ENCODE results near the gene BTG4.

BTG4 gene

DNA sequence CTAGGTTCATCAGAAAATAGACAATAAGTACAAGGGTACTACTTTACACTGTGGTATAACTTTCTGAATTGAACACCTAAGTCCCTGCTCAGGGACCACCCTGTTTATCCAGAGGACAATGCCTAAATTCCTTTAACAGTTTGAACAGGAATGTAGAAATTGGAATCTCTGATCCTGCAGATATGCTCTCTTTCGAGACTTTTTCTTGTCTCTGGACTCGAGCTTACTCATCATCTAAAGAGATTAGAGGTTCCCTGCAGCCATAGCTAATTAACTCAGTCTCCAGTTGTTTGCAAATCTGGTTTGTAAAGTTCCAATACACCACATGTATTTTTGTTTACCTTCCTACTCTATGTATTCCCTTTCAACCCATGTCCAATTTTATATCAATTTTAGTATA lies 3.4 kb upstream of the BTG4 start:
- H3K9me3 ChIP-seq (ENCODE audit: control insufficient read depth, low read length), result no peaks in the 10 kb centered on the region
- no peaks in the 10 kb centered on the region for H3K36me3 ChIP-seq (ENCODE audit: control insufficient read depth, insufficient read depth, low read length)
- peaks cover 27% of the 10 kb centered on the region for H3K27me3 ChIP-seq (ENCODE audit: control insufficient read depth, insufficient read depth, low read length)
- peaks cover 5% of the 10 kb centered on the region for H3K4me1 ChIP-seq (ENCODE audit: control insufficient read depth, insufficient read depth, low read length)
- H3K4me3 ChIP-seq (ENCODE audit: low read length), result no peak overlapping the region
- H3K9ac ChIP-seq (ENCODE audit: low read length), result no peak overlapping the region

DNA sequence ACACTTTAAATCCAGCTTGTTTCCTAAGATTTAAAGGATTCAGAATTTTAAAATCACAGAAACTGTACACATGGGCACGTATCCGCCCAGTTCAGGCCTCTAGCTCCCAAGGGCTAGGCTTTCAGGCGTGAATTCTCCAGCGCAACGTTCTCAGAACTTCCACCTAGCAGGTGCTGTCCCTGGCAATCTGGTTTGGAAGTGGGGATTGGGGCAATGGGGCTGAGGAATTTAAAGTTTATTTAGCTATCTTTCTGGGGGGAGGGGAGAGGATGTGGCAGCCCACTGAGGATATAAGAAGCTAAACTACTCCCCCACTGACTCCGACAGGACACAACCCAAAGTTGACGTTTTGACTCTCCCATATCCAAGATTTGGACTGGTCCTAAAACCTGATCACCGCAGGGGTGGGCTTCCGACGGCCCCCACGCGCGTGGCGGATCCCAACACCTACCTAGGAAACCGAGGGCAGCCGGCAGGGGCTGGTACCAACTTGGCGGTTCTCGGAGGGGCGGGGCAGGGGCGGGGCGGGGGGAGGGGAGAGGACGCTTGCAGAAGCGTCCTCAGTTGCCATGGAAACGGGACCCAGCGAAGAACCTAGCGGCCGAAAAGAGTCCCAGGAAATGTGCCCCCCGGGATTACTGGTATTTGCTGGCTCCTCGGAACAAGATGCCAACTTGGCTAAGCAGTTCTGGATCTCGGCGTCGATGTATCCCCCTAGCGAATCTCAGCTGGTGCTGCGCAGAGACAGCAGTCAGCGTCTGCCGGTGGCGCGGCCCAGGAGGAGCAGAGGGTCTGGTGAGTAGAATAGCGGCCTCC lies 2.2 kb upstream of the BTG4 start, which contains the start of gene HOATZ:
Gene HOATZ, plus strand, starts transcription at position 563 of the 816 bp plus-strand sequence. Its CDS starts 7 bp downstream, at position 570.
- Histone ChIP-seq H3K9me3 (ENCODE audit: control insufficient read depth, low read length) (no peaks in the 10 kb centered on the region), H3K4me1 (ENCODE audit: control insufficient read depth, insufficient read depth, low read length) (peaks cover 5% of the 10 kb centered on the region), H3K9ac (ENCODE audit: low read length) (no peak within 1 kb of the TSS), H3K27me3 (ENCODE audit: control insufficient read depth, insufficient read depth, low read length) (peaks cover 27% of the 10 kb centered on the region), H3K4me3 (ENCODE audit: low read length) (no peak within 1 kb of the TSS), H3K36me3 (ENCODE audit: control insufficient read depth, insufficient read depth, low read length) (no peaks in the 10 kb centered on the region)

DNA sequence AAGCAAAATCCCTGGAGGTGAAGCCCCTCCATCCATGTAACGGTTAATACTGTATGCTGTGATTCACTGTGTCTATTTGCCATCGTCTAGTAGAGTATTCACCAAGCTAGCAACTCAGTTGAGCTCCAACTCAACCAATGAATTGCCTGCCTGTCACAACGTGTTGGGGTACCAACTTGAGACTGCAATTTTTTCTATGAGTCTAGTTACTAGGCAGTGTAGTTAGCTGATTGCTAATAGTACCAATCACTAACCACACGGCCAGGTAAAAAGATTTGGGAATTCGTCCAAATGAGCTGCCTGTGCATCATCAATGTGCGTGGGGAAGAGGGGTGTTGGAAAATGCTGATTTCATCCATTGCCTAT lies 1.0 kb upstream of the BTG4 start:
- Histone ChIP-seq H3K9me3 (ENCODE audit: control insufficient read depth, low read length) (no peaks in the 10 kb centered on the region), H3K4me3 (ENCODE audit: low read length) (no peak overlapping the region), H3K27me3 (ENCODE audit: control insufficient read depth, insufficient read depth, low read length) (peaks cover 27% of the 10 kb centered on the region), H3K4me1 (ENCODE audit: control insufficient read depth, insufficient read depth, low read length) (peaks cover 5% of the 10 kb centered on the region), H3K9ac (ENCODE audit: low read length) (no peak overlapping the region), H3K36me3 (ENCODE audit: control insufficient read depth, insufficient read depth, low read length) (no peaks in the 10 kb centered on the region)

DNA sequence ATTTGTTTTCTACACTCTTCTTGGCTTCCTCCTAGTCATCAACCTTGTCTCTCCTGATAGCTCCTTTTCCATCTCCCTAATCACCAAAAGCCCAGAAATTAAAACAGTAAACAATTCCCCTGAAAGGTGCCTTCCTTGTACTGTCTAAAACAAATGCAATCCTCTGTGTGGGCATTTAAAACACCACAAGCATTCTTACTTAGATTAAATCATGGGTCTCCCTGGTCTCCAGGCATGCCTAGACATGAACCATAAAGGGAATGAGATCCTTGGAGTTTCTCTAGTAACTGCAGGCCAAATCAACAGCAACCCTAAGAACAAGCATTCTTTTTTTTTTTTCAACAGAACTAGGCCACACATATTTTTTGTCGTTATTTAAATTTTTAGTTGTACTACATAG lies 1.9 kb downstream of the BTG4 start:
- Histone ChIP-seq H3K9ac (ENCODE audit: low read length) (no peak overlapping the region), H3K27me3 (ENCODE audit: control insufficient read depth, insufficient read depth, low read length) (peaks cover 27% of the 10 kb centered on the region), H3K36me3 (ENCODE audit: control insufficient read depth, insufficient read depth, low read length) (no peaks in the 10 kb centered on the region), H3K4me3 (ENCODE audit: low read length) (no peak overlapping the region), H3K9me3 (ENCODE audit: control insufficient read depth, low read length) (no peaks in the 10 kb centered on the region), H3K4me1 (ENCODE audit: control insufficient read depth, insufficient read depth, low read length) (peaks cover 5% of the 10 kb centered on the region)

DNA sequence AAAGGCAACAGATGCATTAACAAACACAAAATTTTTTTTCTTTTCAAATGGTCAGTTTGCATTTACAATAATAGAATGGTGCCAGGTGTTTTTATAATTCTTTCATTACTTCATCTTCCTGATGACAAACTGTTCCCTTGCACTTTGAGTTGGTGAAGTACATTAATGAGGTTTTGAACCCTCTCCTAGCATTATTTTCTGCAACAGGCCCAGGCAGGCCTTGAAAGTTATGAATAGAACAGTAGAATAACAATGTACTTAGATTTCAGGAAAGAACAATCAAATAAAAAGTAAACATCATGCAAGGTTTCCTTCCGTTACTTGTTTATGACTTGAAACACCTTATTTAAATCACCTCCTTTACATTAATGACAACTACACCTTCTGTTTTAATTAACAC lies 9.6 kb downstream of the BTG4 start:
- Histone ChIP-seq H3K9ac (ENCODE audit: low read length) (no peak overlapping the region), H3K9me3 (ENCODE audit: control insufficient read depth, low read length) (no peaks in the 10 kb centered on the region), H3K36me3 (ENCODE audit: control insufficient read depth, insufficient read depth, low read length) (no peaks in the 10 kb centered on the region), H3K27me3 (ENCODE audit: control insufficient read depth, insufficient read depth, low read length) (no peaks in the 10 kb centered on the region), H3K4me3 (ENCODE audit: low read length) (no peak overlapping the region), H3K4me1 (ENCODE audit: control insufficient read depth, insufficient read depth, low read length) (no peaks in the 10 kb centered on the region)

DNA sequence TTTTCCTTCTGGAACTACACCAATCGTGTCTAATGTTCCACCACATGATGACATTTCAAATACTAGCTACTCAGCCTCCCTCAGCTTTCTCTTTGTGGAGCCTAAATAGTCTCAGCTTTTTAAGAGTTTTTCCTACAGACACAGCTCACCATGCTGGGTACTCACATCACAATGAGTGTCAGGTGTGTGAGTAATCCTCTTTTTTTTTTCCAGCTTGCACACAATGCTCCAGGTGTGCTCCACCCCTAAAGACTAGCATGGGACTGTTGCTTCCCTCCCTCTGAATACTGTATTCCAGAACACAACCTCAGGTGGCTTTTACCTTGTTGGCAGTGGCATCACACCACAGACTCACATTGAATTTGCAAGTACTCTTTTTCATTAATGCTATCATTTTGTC lies 11.7 kb downstream of the BTG4 start:
- H3K4me3 ChIP-seq (ENCODE audit: low read length), result no peak overlapping the region
- no peak overlapping the region for H3K9ac ChIP-seq (ENCODE audit: low read length)
- H3K9me3 ChIP-seq (ENCODE audit: control insufficient read depth, low read length), result no peaks in the 10 kb centered on the region
- no peaks in the 10 kb centered on the region for H3K4me1 ChIP-seq (ENCODE audit: control insufficient read depth, insufficient read depth, low read length)
- no peaks in the 10 kb centered on the region for H3K36me3 ChIP-seq (ENCODE audit: control insufficient read depth, insufficient read depth, low read length)
- no peaks in the 10 kb centered on the region for H3K27me3 ChIP-seq (ENCODE audit: control insufficient read depth, insufficient read depth, low read length)

DNA sequence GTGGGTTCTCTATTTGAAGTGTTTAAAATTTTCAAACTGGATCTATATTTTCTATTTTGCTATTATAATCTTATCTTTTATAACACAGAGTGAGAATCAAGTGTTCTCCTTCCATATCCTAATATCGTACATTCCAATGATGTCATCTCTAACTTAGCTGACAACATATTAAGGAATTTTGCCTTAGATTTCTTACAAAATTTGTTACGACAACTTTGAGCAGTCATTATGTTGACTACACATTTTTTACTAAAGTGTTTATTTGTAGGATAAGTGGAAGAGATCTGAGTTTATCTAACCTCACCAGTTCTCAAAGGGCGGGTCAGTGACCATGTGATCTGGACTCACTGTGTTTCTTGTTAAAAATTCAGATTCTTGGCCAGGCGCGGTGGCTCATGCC lies 12.7 kb downstream of the BTG4 start:
- Histone ChIP-seq H3K4me3 (ENCODE audit: low read length) (no peak overlapping the region), H3K36me3 (ENCODE audit: control insufficient read depth, insufficient read depth, low read length) (no peaks in the 10 kb centered on the region), H3K4me1 (ENCODE audit: control insufficient read depth, insufficient read depth, low read length) (no peaks in the 10 kb centered on the region), H3K9me3 (ENCODE audit: control insufficient read depth, low read length) (no peaks in the 10 kb centered on the region), H3K27me3 (ENCODE audit: control insufficient read depth, insufficient read depth, low read length) (no peaks in the 10 kb centered on the region), H3K9ac (ENCODE audit: low read length) (no peak overlapping the region)

DNA sequence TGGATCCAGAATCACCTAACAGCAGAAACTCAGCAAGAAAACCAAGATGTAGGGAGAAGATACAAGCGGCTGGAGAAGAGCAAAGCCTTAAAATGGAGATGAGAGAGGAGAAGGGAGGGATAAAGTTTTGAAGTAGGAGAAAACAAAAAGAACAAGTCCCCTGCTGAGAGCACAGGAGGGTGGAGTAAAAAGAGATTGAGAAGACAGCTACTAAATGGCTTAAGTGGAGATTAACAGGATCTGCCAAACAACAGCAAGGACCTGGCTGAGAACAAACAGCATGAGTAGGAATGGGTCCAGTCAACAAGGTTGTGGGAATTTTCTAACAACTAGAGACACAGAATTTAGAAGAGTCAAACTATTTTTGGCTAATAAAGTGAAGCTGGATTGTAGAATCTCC lies 18.1 kb downstream of the BTG4 start:
- no peak overlapping the region for H3K9ac ChIP-seq (ENCODE audit: low read length)
- H3K27me3 ChIP-seq (ENCODE audit: control insufficient read depth, insufficient read depth, low read length), result no peaks in the 10 kb centered on the region
- no peaks in the 10 kb centered on the region for H3K36me3 ChIP-seq (ENCODE audit: control insufficient read depth, insufficient read depth, low read length)
- no peaks in the 10 kb centered on the region for H3K4me1 ChIP-seq (ENCODE audit: control insufficient read depth, insufficient read depth, low read length)
- H3K4me3 ChIP-seq (ENCODE audit: low read length), result no peak overlapping the region
- H3K9me3 ChIP-seq (ENCODE audit: control insufficient read depth, low read length), result no peaks in the 10 kb centered on the region

DNA sequence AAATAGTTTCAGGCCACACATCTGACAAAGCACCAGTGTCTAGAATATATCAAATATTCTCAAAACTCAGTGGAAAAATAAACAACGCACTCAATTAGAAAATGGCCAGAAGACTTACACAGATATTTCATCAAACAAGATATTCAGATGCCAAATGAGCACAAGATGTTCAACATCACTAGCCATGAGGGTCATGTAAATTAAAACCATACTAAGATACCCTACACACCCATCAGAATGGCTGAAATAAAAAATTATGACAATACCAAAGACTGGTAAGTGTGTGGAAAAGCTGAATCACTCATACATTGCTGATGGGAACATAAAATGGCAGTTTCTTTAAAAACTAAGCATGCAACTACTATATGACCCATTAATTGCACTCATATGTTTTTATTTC lies 21.7 kb downstream of the BTG4 start:
- no peaks in the 10 kb centered on the region for H3K9me3 ChIP-seq (ENCODE audit: control insufficient read depth, low read length)
- no peaks in the 10 kb centered on the region for H3K4me1 ChIP-seq (ENCODE audit: control insufficient read depth, insufficient read depth, low read length)
- no peaks in the 10 kb centered on the region for H3K36me3 ChIP-seq (ENCODE audit: control insufficient read depth, insufficient read depth, low read length)
- H3K4me3 ChIP-seq (ENCODE audit: low read length), result no peak overlapping the region
- H3K27me3 ChIP-seq (ENCODE audit: control insufficient read depth, insufficient read depth, low read length), result no peaks in the 10 kb centered on the region
- H3K9ac ChIP-seq (ENCODE audit: low read length), result no peak overlapping the region

DNA sequence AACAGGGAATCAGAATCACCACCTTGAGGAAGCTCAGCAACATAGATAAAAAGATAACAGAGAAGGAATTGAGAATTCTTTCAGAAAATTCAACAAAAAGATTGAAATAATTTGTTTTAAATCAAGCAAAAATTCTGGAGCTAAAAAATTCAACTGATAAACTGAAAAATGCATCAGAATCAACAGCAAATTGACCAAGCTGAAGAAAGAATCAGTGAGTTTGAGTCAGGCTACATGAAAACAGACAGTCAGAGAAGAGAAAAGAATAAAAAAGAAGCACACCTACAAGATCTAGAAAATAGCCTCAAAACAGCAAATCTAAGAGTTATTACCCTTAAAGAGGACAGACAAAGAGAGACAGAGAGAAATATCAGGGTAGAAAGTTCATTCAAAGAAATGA lies 28.8 kb downstream of the BTG4 start:
- Histone ChIP-seq H3K9ac (ENCODE audit: low read length) (no peak overlapping the region), H3K9me3 (ENCODE audit: control insufficient read depth, low read length) (no peaks in the 10 kb centered on the region), H3K4me3 (ENCODE audit: low read length) (no peak overlapping the region), H3K4me1 (ENCODE audit: control insufficient read depth, insufficient read depth, low read length) (no peaks in the 10 kb centered on the region), H3K27me3 (ENCODE audit: control insufficient read depth, insufficient read depth, low read length) (no peaks in the 10 kb centered on the region), H3K36me3 (ENCODE audit: control insufficient read depth, insufficient read depth, low read length) (no peaks in the 10 kb centered on the region)

DNA sequence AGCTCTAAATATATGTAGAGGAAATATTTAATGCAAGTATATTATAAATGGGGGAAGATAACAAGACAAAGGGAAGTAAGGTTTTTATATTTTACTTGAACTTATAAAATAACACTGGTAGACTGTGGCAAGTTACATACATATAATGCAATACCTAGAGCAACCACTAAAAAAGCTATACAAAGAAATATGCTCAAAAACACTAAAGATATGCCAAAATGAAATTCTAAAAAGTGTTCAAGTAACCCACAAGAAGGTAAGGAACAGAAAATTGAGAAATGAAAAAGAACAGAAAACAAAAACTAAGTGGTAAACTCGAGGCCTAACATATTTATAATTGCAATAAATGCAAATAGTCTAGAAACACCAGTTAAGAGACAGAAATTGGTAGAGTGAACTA lies 32.5 kb downstream of the BTG4 start:
- Histone ChIP-seq H3K4me1 (ENCODE audit: control insufficient read depth, insufficient read depth, low read length) (no peaks in the 10 kb centered on the region), H3K9ac (ENCODE audit: low read length) (no peak overlapping the region), H3K36me3 (ENCODE audit: control insufficient read depth, insufficient read depth, low read length) (no peaks in the 10 kb centered on the region), H3K4me3 (ENCODE audit: low read length) (no peak overlapping the region), H3K9me3 (ENCODE audit: control insufficient read depth, low read length) (no peaks in the 10 kb centered on the region), H3K27me3 (ENCODE audit: control insufficient read depth, insufficient read depth, low read length) (no peaks in the 10 kb centered on the region)

DNA sequence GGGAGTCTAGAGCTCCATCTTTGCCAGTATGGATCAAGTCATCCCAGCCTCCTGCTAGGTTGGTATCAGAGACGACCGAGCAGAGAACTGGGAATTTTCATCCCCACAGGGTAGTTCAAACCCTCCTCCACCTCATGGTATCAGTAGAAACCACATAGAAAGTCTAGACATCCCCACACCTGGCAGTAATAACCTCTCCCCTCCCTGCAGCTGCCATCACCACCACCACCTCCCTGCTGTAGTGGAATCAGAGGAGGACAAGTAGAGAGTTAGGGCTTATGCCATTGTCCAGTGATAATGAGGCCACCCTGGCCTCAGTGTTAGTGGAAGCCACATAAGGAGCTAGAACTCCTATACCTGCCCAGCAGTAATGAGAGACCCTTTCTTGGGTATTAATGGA lies 34.3 kb downstream of the BTG4 start:
- H3K9ac ChIP-seq (ENCODE audit: low read length), result no peak overlapping the region
- H3K27me3 ChIP-seq (ENCODE audit: control insufficient read depth, insufficient read depth, low read length), result no peaks in the 10 kb centered on the region
- H3K36me3 ChIP-seq (ENCODE audit: control insufficient read depth, insufficient read depth, low read length), result no peaks in the 10 kb centered on the region
- no peak overlapping the region for H3K4me3 ChIP-seq (ENCODE audit: low read length)
- H3K9me3 ChIP-seq (ENCODE audit: control insufficient read depth, low read length), result no peaks in the 10 kb centered on the region
- no peaks in the 10 kb centered on the region for H3K4me1 ChIP-seq (ENCODE audit: control insufficient read depth, insufficient read depth, low read length)

DNA sequence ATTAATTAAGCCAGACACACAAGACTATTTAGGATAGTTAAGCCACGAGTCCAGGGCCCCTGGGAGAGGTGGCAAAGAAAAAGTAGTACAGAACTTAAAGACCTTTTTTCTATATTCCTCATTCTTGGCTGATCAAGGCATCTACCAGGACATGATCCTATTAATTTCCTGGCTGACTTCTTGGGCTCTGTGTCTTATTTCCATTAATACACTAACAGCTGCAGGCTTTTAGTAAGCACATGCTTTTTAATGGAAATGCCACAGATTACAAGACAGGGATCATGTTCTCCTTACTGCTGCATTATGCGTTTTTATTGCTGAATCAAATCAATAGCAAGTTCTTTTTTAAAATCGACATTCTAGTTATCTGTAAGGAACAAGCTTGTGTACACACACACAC lies 35.2 kb downstream of the BTG4 start:
- H3K36me3 ChIP-seq (ENCODE audit: control insufficient read depth, insufficient read depth, low read length), result no peaks in the 10 kb centered on the region
- H3K27me3 ChIP-seq (ENCODE audit: control insufficient read depth, insufficient read depth, low read length), result no peaks in the 10 kb centered on the region
- no peak overlapping the region for H3K9ac ChIP-seq (ENCODE audit: low read length)
- H3K4me1 ChIP-seq (ENCODE audit: control insufficient read depth, insufficient read depth, low read length), result no peaks in the 10 kb centered on the region
- no peaks in the 10 kb centered on the region for H3K9me3 ChIP-seq (ENCODE audit: control insufficient read depth, low read length)
- no peak overlapping the region for H3K4me3 ChIP-seq (ENCODE audit: low read length)
